Adrenal gland (tissue), 12 donors: Measurements from ENCODE around the gene MACROD2. TPM values are rescaled to one million over a fixed set of nuclear protein-coding genes. Genes with fewer than 3 reads are reported as not detected.

Source experiments
- DNase-seq, 7 donors: peaks; one replicate each; pipeline ENCODE4 v3.0.0-alpha.2; 2019 to 2020
- H3K27ac ChIP-seq, 5 donors: fragments of 200-600 bp; sonication (generic) in 4 of 5; 1 replicate in 3 of 5; 2 replicates in 2 of 5; pipeline versions ENCODE4 v1.5.1 to v1.8.0; 2016 to 2020; ENCODE audit warnings: mild to moderate bottlenecking in 1 of 5
- H3K27me3 ChIP-seq: fragments of 200-600 bp; 2 replicates; pipeline ENCODE4 v1.8.0; 2021
- H3K36me3 ChIP-seq, 2 donors: fragments of 200-600 bp; replicated peaks in 1 of 2; 1 replicate in 1 of 2; 2 replicates in 1 of 2; pipeline versions ENCODE4 v1.5.1 to v1.8.0; 2018 to 2022
- H3K4me1 ChIP-seq, 2 donors: fragments of 200-600 bp; replicated peaks in 1 of 2; 1 replicate in 1 of 2; 2 replicates in 1 of 2; pipeline versions ENCODE4 v1.5.1 to v1.8.0; 2018 to 2021
- H3K4me3 ChIP-seq, 4 donors: fragments of 200-600 bp; sonication (generic) in 3 of 4; one replicate each; pipeline ENCODE4 v1.5.1; 2016 to 2018
- H3K9me3 ChIP-seq, 3 donors: fragments of 200-600 bp; sonication (generic) in 1 of 3; replicated peaks in 1 of 3; 1 replicate in 2 of 3; 2 replicates in 1 of 3; pipeline versions ENCODE4 v1.5.1 to v1.8.0; 2016 to 2021
- POLR2A ChIP-seq, 2 donors: fragments of 450-650 bp; IDR thresholded peaks; one replicate each; pipeline ENCODE4 v1.6.1; 2017; ENCODE audit warnings: antibody characterized with exemption in 2 of 2, mild to moderate bottlenecking in 2 of 2, moderate library complexity in 1 of 2
- WGBS, 4 donors: extraction: QIAGEN DNeasy Blood & Tissue Kit in 2 of 4; methylation state at CpG; one replicate each; pipeline versions ENCODE4 v1.1.5 to v1.1.7; 2013 to 2017; 5-methylcytosine and 5-hydroxymethylcytosine counted together
- intact Hi-C, 2 donors: fragments of 100-400 bp; cut with DNase I; formaldehyde crosslinking; loops; one replicate each; pipeline versions ENCODE4 v1.14.1 to v1.15.0; 2022 to 2023
- polyA plus RNA-seq, 3 donors: library from polyadenylated mRNA; stranded (reverse); fragments of 200-250 nt in 2 of 3; fragments of 350-450 nt in 1 of 3; fragmentation: Illumina TruSeq in 1 of 3; extraction: RNeasy Lipid Tissue Mini Kit (QIAGEN cat#74804) in 1 of 3; gene quantifications; one replicate each; pipeline ENCODE4 v1.2.3, GENCODE V29; 2013 to 2014
- total RNA-seq, 9 donors: library from RNA; depleted of rRNA in 4 of 9; stranded (reverse); fragments of >200 nt in 4 of 9; fragments of 120-200 nt in 1 of 9; fragmentation: NEBNext Ultra II Directional in 1 of 9; extraction: Animal tissue kit (Norgen Biotek cat#: 25700) in 1 of 9; gene quantifications; one replicate each; pipeline versions ENCODE4 v1.1.0 to v1.2.4, GENCODE V29; 2013 to 2023
- TF ChIP-seq, protein P1 (sequence below), 6 experiments: fragments of 450-650 bp in 4 of 6; fragments of 200-600 bp in 2 of 6; sonication (generic) in 1 of 6; IDR thresholded peaks; 1 replicate in 5 of 6; 2 replicates in 1 of 6; pipeline versions ENCODE4 v1.5.1 to v1.8.0; 2016 to 2021; ENCODE audit warnings: antibody characterized with exemption in 6 of 6, mild to moderate bottlenecking in 2 of 6, moderate library complexity in 1 of 6
- donor health status: healthy with polysubstance abuse.
- donor health status: Bipolar disorder and iron deficiency.
- donor health status: DM: yes; HTN: yes; CAD: no.
- donor health status: DM: no; HTN: no; CAD: no.
- donor health status: DM: no; HTN: no; CAD: no.
- donor health status: DM: yes; HTN: yes; CAD: no.

Gene MACROD2
- total and polyA plus RNA-seq, 12 donors = 1.1 to 21.2 (median 6.4) TPM

DNA sequence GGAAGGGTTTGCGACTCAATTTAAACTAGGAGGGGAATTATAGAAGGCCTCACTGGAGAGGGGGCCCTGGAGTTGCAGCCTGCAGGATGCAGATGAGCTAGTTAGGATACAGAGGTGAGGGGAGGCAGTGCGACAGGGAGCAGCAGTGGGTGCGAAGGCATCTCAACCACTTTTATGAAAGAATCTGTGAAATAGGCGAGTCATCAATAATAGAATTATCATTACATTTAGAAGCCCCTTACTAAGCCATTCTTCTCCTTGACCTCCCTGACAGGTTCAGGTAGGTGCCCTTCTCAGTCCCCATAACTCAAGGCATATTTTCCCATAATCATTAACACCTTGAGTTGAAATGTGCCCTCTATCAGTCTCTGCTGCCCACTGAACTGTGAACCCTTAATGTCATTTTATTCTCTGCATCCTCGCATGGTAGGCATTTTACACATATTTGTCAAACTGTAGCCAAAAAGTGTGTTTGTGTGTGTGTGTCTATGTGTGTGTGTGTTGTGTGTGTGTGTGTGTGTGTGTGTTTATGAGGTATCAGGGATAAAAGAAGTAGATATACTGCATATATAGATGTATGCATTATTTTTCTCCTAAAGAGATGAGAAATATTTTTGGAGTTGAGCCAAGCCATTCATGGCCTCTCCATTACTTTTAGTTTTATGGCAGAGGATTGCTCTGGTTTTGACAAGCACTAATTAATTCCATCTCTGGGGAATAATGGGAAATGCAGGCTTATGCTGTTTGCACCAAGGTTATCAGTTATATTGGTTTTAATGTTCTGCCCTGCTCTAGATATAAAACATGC, 1679.1 kb downstream of the MACROD2 start:
- H3K9me3 ChIP-seq = no peaks in the 10 kb centered on the region
- no peaks in the 10 kb centered on the region for H3K4me1 ChIP-seq
- no peak overlapping the region for H3K4me3 ChIP-seq
- no peaks in the 10 kb centered on the region for H3K36me3 ChIP-seq
- intact Hi-C loops = no loop called here
- DNase-seq = no peak
- H3K27ac ChIP-seq = no peak overlapping the region
- 86 to 95% (median 90%) methylated on average over 5 of the region's 5 CpGs for WGBS, 4 donors
- no peak for TF ChIP-seq POLR2A (IDR thresholded peaks at IDR 0.05)
- TF ChIP-seq, protein P1, sequence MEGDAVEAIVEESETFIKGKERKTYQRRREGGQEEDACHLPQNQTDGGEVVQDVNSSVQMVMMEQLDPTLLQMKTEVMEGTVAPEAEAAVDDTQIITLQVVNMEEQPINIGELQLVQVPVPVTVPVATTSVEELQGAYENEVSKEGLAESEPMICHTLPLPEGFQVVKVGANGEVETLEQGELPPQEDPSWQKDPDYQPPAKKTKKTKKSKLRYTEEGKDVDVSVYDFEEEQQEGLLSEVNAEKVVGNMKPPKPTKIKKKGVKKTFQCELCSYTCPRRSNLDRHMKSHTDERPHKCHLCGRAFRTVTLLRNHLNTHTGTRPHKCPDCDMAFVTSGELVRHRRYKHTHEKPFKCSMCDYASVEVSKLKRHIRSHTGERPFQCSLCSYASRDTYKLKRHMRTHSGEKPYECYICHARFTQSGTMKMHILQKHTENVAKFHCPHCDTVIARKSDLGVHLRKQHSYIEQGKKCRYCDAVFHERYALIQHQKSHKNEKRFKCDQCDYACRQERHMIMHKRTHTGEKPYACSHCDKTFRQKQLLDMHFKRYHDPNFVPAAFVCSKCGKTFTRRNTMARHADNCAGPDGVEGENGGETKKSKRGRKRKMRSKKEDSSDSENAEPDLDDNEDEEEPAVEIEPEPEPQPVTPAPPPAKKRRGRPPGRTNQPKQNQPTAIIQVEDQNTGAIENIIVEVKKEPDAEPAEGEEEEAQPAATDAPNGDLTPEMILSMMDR (IDR thresholded peaks at IDR 0.05) = no peak
- no peaks in the 10 kb centered on the region for H3K27me3 ChIP-seq

DNA sequence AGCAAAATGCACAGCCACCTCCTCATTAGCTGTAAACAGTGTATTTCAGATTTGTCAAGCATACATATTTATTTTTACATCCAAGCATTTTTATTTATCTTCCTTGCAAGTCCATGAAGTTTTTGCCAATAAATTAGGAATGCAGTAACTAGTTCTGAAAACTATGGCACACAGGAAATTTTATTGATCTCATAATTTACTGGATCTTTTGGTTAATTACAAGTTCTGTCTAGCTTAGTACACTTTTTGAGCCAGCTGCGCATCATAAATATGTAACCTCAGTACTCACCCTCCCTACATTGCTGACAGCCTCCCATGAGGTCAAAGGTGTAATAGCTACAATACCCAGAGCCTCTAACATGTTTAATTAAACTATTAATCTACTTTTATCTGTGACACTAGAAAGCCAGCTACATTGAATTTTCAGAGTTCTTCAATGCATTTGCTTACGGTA, 1679.8 kb downstream of the MACROD2 start:
- H3K9me3 ChIP-seq = no peaks in the 10 kb centered on the region
- 90 to 94% (median 91%) methylated on average over 2 of the region's 2 CpGs for WGBS, 4 donors
- DNase-seq = no peak

DNA sequence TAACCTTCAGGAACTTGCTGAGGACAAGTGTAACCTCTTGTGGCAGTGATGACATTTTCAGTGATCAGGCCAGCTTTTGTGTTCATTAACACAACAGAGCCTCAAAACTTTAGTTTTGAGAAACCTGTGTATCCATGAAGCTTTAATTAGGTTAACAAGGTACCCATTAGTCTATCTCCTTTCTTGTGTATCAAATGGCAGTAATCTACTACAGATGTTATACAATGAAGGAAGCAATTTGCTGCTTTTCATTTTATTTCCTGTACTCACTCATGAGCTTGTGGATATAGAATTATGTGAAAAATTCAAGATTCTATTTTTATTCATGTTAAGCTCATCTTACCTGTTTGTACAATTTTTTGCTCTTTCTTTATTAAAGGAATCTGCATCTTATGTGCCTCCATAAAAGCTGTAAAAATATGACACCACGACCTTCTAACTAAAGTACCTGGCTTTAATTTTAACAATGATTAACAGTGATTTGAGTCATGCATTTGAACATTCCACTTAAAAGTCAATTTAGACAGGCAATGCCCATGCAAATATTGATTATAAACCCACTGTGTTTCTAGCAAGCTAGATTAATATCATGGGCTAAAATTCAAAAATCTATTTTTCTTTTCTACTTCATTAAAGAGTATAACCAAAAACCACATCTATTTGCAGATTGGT, 1680.6 kb downstream of the MACROD2 start:
- H3K36me3 ChIP-seq = no peaks in the 10 kb centered on the region
- intact Hi-C loops = no loop called here
- H3K27me3 ChIP-seq = no peaks in the 10 kb centered on the region
- 73 to 83% (median 76%) methylated on average over 1 of the region's 1 CpG for WGBS, 4 donors
- no peaks in the 10 kb centered on the region for H3K4me1 ChIP-seq
- TF ChIP-seq, protein P1 (IDR thresholded peaks at IDR 0.05) = no peak
- TF ChIP-seq POLR2A (IDR thresholded peaks at IDR 0.05) = no peak
- DNase-seq = no peak
- H3K27ac ChIP-seq = no peak overlapping the region
- H3K9me3 ChIP-seq = no peaks in the 10 kb centered on the region
- H3K4me3 ChIP-seq = no peak overlapping the region

More for the DNA sequence above, 1679.8 kb downstream of the MACROD2 start:
- no peak overlapping the region for H3K4me3 ChIP-seq
- no peak overlapping the region for H3K27ac ChIP-seq
- TF ChIP-seq POLR2A (IDR thresholded peaks at IDR 0.05) = no peak
- TF ChIP-seq, protein P1 (IDR thresholded peaks at IDR 0.05) = no peak
- intact Hi-C loops = no loop called here
- no peaks in the 10 kb centered on the region for H3K4me1 ChIP-seq
- no peaks in the 10 kb centered on the region for H3K27me3 ChIP-seq
- H3K36me3 ChIP-seq = no peaks in the 10 kb centered on the region

DNA sequence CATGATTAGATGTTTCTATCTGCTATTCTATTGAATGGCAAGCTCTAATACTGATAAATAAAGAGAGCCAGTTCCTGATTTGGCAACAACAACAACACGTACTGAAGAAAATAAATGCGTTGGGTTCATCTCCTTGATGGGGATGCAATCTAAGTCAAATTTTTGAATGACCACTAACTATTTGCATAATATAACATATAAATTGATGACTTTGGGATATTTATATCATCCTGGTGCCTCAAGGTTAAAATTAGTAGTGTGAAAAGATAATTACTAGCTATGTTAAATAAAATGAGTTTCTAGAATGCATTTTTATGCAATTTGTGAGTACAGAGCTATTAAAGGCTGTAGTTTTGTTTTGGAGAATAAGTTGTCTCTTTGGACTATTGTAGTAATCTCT, 1681.5 kb downstream of the MACROD2 start:
- TF ChIP-seq POLR2A (IDR thresholded peaks at IDR 0.05) = no peak
- TF ChIP-seq, protein P1 (IDR thresholded peaks at IDR 0.05) = no peak
- no peaks in the 10 kb centered on the region for H3K9me3 ChIP-seq
- intact Hi-C loops = no loop called here
- DNase-seq = no peak
- no peak overlapping the region for H3K4me3 ChIP-seq
- no peaks in the 10 kb centered on the region for H3K4me1 ChIP-seq
- 69 to 97% (median 87%) methylated on average over 2 of the region's 2 CpGs for WGBS, 4 donors
- H3K27me3 ChIP-seq = no peaks in the 10 kb centered on the region
- H3K27ac ChIP-seq = no peak overlapping the region
- H3K36me3 ChIP-seq = no peaks in the 10 kb centered on the region
